CD8-positive, alpha-beta memory T cell (primary cell): ENCODE data around the gene ZMIZ1. TPM values are rescaled to one million over a fixed set of nuclear protein-coding genes. Genes with fewer than 3 reads are reported as not detected.

ENCODE experiments used
- CTCF ChIA-PET: fragments of 350-600 bp; sonication (Branson Sonifier 250); formaldehyde crosslinking; loops from one replicate; lab custom pipeline; 2021; ENCODE audit warnings: antibody characterized with exemption; lab: Charles Lee
- POLR2A ChIA-PET: fragments of 350-600 bp; sonication (Branson Sonifier 250); formaldehyde crosslinking; loops from one replicate; lab custom pipeline; 2021; ENCODE audit warnings: antibody characterized with exemption; lab: Charles Lee
- DNase-seq, 5 donors: peaks; one replicate each; pipeline versions ENCODE4 v3.0.0 to v3.0.0-alpha.2; 2020 to 2022; ENCODE audit warnings: mixed read lengths in 1 of 5
- H3K27ac ChIP-seq: one replicate; pipeline ENCODE4 v1.7.0; 2013; ENCODE audit warnings: low read depth, mild to moderate bottlenecking, low read length, moderate library complexity
- H3K27me3 ChIP-seq: 2 replicates; pipeline ENCODE4 v1.7.0; 2013; ENCODE audit warnings: low read length, mild to moderate bottlenecking; ENCODE audit not compliant: insufficient read depth, poor library complexity, severe bottlenecking
- H3K36me3 ChIP-seq: 2 replicates; pipeline ENCODE4 v1.7.0; 2013; ENCODE audit warnings: mild to moderate bottlenecking, low read length, moderate library complexity; ENCODE audit not compliant: insufficient read depth
- H3K4me1 ChIP-seq: 2 replicates; pipeline ENCODE4 v1.7.0; 2013; ENCODE audit warnings: mild to moderate bottlenecking, low read length, moderate library complexity; ENCODE audit not compliant: insufficient read depth
- H3K4me3 ChIP-seq: 2 replicates; pipeline ENCODE4 v1.7.0; 2013; ENCODE audit warnings: mild to moderate bottlenecking, low read length
- H3K9me3 ChIP-seq: 2 replicates; pipeline ENCODE4 v1.7.0; 2013; ENCODE audit warnings: mild to moderate bottlenecking, low read length
- H3K27ac Mint-ChIP-seq, 8 donors: one replicate each; pipeline ENCODE4 v1.8.0; 2020 to 2021; ENCODE audit warnings: mixed read lengths in 8 of 8, mild to moderate bottlenecking in 6 of 8, inconsistent platforms in 3 of 8, moderate library complexity in 3 of 8
- H3K27me3 Mint-ChIP-seq, 2 donors: one replicate each; pipeline ENCODE4 v1.8.0; 2020 to 2021; ENCODE audit warnings: mixed read lengths in 2 of 2, mild to moderate bottlenecking in 1 of 2, moderate library complexity in 1 of 2
- H3K36me3 Mint-ChIP-seq, 3 donors: one replicate each; pipeline ENCODE4 v1.8.0; 2020 to 2021; ENCODE audit warnings: mixed read lengths in 3 of 3, inconsistent platforms in 1 of 3, mild to moderate bottlenecking in 1 of 3
- H3K4me1 Mint-ChIP-seq, 3 donors: one replicate each; pipeline ENCODE4 v1.8.0; 2020 to 2021; ENCODE audit warnings: mixed read lengths in 3 of 3, inconsistent platforms in 1 of 3, mild to moderate bottlenecking in 1 of 3
- H3K4me3 Mint-ChIP-seq, 7 donors: one replicate each; pipeline ENCODE4 v1.8.0; 2020 to 2021; ENCODE audit warnings: mixed read lengths in 7 of 7, mild to moderate bottlenecking in 6 of 7, moderate library complexity in 4 of 7, inconsistent platforms in 2 of 7
- H3K9me3 Mint-ChIP-seq, 5 donors: one replicate each; pipeline ENCODE4 v1.8.0; 2020 to 2022; ENCODE audit warnings: mixed read lengths in 5 of 5, mild to moderate bottlenecking in 3 of 5, moderate library complexity in 2 of 5, inconsistent platforms in 1 of 5
- polyA plus RNA-seq: library from polyadenylated mRNA; unstranded; fragments of 300-500 nt; fragmentation: Illumina TruSeq; gene quantifications from one replicate; pipeline ENCODE4 v1.2.3, GENCODE V29; 2021
- total RNA-seq, 2 experiments: library from RNA; stranded (reverse); gene quantifications; one replicate each; pipeline ENCODE4 v1.2.3, GENCODE V29; 2021

Gene ZMIZ1
- total and polyA plus RNA-seq, 3 experiments from 2014 or later, result 8.0 to 36.3 (median 34.7) TPM

DNA sequence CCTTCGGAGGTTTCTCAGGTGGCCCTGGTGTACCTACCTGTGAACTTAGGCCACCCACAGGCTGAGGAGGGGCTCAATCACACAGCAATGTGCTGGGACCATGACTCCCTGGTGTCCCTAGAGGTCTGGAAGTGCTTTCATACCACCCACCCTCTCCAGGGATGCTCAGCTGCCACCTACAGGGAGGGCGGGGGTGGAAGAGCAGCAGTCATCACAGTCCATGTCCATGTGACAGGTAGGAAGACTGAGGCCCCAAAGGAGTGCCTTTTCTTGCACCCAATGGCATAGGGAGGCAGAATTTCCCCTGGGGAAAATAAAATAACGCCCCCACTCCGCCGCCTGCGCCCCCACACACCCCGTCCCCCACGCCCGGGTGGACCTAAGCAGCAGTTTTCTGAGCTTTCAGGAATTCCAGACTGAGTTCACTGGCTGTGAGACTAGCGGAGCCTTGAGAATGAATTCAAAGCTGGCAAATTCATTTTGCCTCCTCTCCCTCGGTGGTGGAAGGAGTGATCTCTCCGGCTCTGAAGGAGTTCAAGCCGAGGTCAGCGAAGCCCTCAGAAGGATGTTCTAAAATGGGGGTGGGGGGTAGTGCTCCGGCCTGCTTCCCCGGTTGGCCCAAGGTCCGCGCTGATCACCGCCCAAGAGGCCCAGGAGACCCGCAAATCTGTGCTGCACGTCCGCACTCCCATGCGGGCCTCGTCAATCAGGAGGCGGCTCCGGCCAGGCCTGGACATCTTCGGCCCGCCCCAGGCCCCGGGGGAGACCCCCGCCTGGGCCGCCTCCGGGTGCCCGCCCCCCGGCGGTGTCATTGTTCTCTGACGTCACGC, 2.1 kb upstream of the ZMIZ1 start:
- peak overlapping the region; percentile 71 to 92 (median 87) for H3K4me3 Mint-ChIP-seq
- DNase-seq, result peak in 1 of 5 donors; percentile 7
- peaks cover 0 to 7% (median 0%) of the 10 kb centered on the region in 3 donors for H3K36me3 Mint-ChIP-seq
- ChIA-PET POLR2A (interaction anchor here (1.9 kb wide), 1 partner anchor 93 kb away, joined by 10 read pairs; no protein-coding TSS in a partner anchor), CTCF (interaction anchor here (1.4 to 2.2 kb wide), 4 partner anchors 8 to 93 kb away, joined by 4 to 6 read pairs (median 5); no protein-coding TSS in a partner anchor)
- H3K9me3 ChIP-seq, result no peaks in the 10 kb centered on the region
- peak overlapping the region; percentile 43 for H3K4me3 ChIP-seq
- peaks cover 28% of the 10 kb centered on the region for H3K4me1 ChIP-seq
- H3K36me3 ChIP-seq, result no peaks in the 10 kb centered on the region
- peak overlapping the region in 7 of 8 donors; percentile 24 to 83 (median 76) for H3K27ac Mint-ChIP-seq
- no peak overlapping the region for H3K27ac ChIP-seq
- peaks cover 32 to 59% (median 51%) of the 10 kb centered on the region in 3 donors for H3K4me1 Mint-ChIP-seq
- H3K27me3 ChIP-seq, result no peaks in the 10 kb centered on the region
- peaks cover 0 to 2% (median 0%) of the 10 kb centered on the region in 5 donors for H3K9me3 Mint-ChIP-seq
- no peaks in the 10 kb centered on the region for H3K27me3 Mint-ChIP-seq

DNA sequence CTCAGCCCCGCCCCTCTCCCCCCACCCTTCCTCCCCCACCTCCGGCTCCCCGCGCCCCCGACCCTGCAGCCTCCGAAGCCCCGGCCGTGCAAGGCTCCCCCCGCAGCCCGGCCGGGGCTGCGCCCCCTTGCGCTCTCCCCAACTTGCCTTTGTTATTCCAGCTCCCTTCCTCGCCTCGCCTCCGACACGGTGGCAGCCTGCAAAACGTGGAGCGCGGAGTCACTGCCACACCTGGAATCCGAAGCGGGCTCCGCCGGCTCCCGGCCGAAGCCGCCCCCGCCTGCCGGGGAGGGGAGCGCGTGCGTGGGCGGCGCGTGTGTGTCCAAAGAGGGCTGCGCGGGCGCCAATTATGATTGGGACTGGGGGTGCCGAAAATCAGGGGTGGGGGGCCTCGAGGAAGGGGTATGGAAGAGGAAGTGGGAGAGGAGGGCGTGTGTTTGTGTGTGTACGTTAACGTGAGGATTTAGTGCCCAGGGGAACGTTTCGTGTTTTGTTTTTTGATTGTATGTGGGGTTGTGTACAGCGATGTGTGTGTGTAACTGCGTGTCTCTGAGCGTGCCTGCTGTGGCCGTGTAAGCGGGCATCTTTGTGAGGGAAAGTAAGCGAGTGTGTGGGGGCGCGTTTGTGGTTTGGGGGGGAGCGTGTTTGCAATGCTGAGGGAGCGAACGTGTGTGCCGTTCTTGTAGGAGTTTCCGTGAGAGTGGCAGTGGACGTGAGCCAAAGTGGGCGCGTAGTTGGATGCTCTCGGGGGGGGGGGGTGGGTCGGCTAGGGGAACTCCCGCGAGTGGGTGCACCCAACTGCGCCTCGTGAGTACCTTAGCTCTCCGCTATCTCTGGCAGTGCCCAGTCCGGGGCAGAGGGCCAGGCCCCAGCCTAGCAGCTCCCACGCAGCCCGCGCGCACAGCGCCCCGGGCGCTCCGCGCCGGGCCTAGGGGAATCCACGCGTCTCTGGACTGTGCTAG, 1.2 kb upstream of the ZMIZ1 start:
- Histone ChIP-seq H3K27ac (peak overlapping the region; percentile 74), H3K9me3 (no peaks in the 10 kb centered on the region), H3K4me3 (peak overlapping the region; percentile 89), H3K4me1 (peaks cover 28% of the 10 kb centered on the region), H3K36me3 (no peaks in the 10 kb centered on the region), H3K27me3 (no peaks in the 10 kb centered on the region)
- peak; percentile 73 to 88 (median 83) for DNase-seq
- peak overlapping the region; percentile 60 to 99 (median 90) for H3K27ac Mint-ChIP-seq
- H3K4me3 Mint-ChIP-seq, result peak overlapping the region; percentile 85 to 99 (median 89)
- H3K9me3 Mint-ChIP-seq, result peaks cover 0 to 2% (median 0%) of the 10 kb centered on the region in 5 donors
- peaks cover 0 to 7% (median 0%) of the 10 kb centered on the region in 3 donors for H3K36me3 Mint-ChIP-seq
- H3K4me1 Mint-ChIP-seq, result peaks cover 35 to 66% (median 58%) of the 10 kb centered on the region in 3 donors
- no peaks in the 10 kb centered on the region for H3K27me3 Mint-ChIP-seq
- CTCF ChIA-PET, result interaction anchor here (1.4 to 2.2 kb wide), 4 partner anchors 8 to 94 kb away, joined by 4 to 6 read pairs (median 5); no protein-coding TSS in a partner anchor
- POLR2A ChIA-PET, result interaction anchor here (0.5 to 1.9 kb wide), 2 partner anchors 11 to 94 kb away, joined by 5 to 10 read pairs; no protein-coding TSS in a partner anchor

DNA sequence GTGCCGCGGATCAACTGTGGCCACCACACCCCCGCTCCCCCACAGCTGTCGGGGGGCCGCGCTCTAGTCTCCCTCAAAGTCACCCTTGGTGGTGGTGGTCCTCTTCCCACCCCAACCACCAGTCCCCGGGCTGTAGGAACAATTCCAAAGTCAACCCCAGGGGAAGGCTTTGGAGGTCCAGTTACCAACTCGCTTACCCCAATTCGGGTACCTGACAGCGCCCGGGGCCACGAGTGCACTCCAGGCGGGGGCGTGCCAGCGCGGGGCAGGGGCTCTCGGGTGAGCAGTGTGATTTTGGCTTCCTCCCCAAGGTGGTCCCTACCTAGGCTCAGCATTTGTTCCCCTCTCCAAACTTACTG, 584 bp upstream of the ZMIZ1 start:
- peaks cover 23% of the 10 kb centered on the region for H3K4me1 ChIP-seq
- ChIA-PET POLR2A (interaction anchor here (0.5 to 1.9 kb wide), 2 partner anchors 10 to 95 kb away, joined by 5 to 10 read pairs; no protein-coding TSS in a partner anchor), CTCF (interaction anchor here (1.4 to 2.2 kb wide), 4 partner anchors 9 to 95 kb away, joined by 4 to 6 read pairs (median 5); no protein-coding TSS in a partner anchor)
- Mint-ChIP-seq H3K27ac (peak overlapping the region in 6 of 8 donors; percentile 43 to 97 (median 79)), H3K27me3 (peaks cover 0 to 5% of the 10 kb centered on the region in 2 donors), H3K9me3 (peaks cover 0 to 2% (median 0%) of the 10 kb centered on the region in 5 donors), H3K4me1 (peaks cover 36 to 65% (median 51%) of the 10 kb centered on the region in 3 donors), H3K36me3 (peaks cover 0 to 7% (median 0%) of the 10 kb centered on the region in 3 donors), H3K4me3 (peak overlapping the region; percentile 85 to 99 (median 89))
- H3K27me3 ChIP-seq, result no peaks in the 10 kb centered on the region
- no peaks in the 10 kb centered on the region for H3K36me3 ChIP-seq
- peak in 4 of 5 donors; percentile 8 to 55 (median 34) for DNase-seq
- H3K4me3 ChIP-seq, result peak overlapping the region; percentile 66
- H3K27ac ChIP-seq, result peak overlapping the region; percentile 74
- no peaks in the 10 kb centered on the region for H3K9me3 ChIP-seq

DNA sequence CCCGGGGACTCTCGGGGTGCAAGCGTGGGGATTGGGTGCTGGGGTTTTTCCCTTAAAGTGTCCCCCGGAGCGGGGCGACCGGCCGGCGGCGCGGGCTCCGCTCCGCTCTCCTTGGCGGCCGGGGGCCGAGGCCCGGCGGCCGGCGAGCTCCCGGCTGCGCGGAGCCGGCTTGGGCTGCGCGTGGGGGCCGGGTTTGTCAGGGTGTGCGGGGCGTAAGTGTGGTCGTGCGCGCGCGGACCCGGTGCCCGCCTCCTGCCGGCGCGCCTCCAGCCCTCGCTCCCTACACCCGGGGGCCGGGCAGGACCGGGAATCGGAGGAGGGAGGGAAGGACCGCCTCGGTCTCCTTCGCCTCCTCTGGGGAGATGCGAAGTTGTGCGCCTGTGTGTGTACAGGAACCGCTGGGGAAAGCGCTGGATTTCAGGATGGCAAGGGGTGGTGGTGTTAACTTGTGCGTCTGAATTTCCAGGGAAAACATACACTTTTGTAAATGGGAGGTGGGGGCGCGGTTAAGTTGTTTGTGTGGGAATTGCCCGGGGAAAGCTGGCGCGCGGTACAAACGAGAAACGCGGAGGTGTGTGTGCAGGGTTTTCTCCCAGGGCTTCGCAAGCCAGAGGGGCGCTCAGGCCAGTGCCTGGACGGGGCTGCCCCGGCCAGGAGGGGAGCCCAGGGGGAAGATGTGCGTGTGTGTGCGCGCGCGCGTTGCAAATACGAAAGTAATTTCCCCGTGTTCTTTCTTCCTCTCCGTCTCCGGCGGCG, 737 bp downstream of the ZMIZ1 start:
- Histone ChIP-seq H3K4me1 (peaks cover 15% of the 10 kb centered on the region), H3K4me3 (peak overlapping the region; percentile 90), H3K36me3 (no peaks in the 10 kb centered on the region), H3K27me3 (no peaks in the 10 kb centered on the region), H3K9me3 (no peaks in the 10 kb centered on the region), H3K27ac (peak overlapping the region; percentile 74)
- ChIA-PET CTCF (interaction anchor here (0.9 to 1.4 kb wide), 3 partner anchors 42 to 287 kb away, joined by 3 read pairs; no protein-coding TSS in a partner anchor), POLR2A (interaction anchor here (0.5 to 1.6 kb wide), 2 partner anchors 95 to 1039 kb away, joined by 6 to 9 read pairs; no protein-coding TSS in a partner anchor)
- Mint-ChIP-seq H3K4me3 (peak overlapping the region; percentile 94 to 99 (median 96)), H3K36me3 (peaks cover 0 to 7% (median 0%) of the 10 kb centered on the region in 3 donors), H3K27me3 (peaks cover 0 to 6% of the 10 kb centered on the region in 2 donors), H3K9me3 (peaks cover 0 to 2% (median 0%) of the 10 kb centered on the region in 5 donors), H3K27ac (peak overlapping the region; percentile 67 to 95 (median 90)), H3K4me1 (peaks cover 24 to 59% (median 38%) of the 10 kb centered on the region in 3 donors)
- peak; percentile 14 to 60 (median 43) for DNase-seq

DNA sequence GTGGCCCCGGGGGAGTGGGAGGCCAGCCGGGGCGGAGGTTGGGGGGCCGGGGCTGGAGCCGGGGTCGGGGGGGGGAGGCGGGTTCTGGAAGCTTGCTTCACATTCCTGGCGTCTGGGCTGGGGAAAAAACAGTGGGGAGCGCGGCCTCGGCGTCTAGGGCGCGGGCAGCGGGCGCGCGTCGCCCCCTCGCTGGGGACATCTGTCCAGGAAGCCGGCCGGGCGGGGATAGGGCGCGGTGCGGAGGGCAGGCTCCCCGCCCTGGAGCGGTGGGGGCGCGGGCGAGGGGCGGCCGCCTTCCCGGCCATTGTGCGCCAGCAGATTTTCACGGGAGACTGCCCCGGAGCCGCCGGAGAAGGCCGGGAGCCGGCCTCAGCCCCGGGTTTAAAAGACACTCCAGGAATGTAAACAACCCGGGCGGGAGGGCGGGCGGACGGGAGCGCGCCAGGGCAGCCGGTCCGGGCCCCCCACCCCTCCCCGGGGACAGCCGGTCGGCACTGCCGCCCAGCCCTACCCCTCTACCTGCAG, 1.4 kb downstream of the ZMIZ1 start:
- POLR2A ChIA-PET, result interaction anchor here (1.2 to 1.6 kb wide), 2 partner anchors 42 to 96 kb away, joined by 3 to 9 read pairs; no protein-coding TSS in a partner anchor
- no peak overlapping the region for H3K27ac ChIP-seq
- H3K27me3 Mint-ChIP-seq, result peaks cover 0 to 6% of the 10 kb centered on the region in 2 donors

DNA sequence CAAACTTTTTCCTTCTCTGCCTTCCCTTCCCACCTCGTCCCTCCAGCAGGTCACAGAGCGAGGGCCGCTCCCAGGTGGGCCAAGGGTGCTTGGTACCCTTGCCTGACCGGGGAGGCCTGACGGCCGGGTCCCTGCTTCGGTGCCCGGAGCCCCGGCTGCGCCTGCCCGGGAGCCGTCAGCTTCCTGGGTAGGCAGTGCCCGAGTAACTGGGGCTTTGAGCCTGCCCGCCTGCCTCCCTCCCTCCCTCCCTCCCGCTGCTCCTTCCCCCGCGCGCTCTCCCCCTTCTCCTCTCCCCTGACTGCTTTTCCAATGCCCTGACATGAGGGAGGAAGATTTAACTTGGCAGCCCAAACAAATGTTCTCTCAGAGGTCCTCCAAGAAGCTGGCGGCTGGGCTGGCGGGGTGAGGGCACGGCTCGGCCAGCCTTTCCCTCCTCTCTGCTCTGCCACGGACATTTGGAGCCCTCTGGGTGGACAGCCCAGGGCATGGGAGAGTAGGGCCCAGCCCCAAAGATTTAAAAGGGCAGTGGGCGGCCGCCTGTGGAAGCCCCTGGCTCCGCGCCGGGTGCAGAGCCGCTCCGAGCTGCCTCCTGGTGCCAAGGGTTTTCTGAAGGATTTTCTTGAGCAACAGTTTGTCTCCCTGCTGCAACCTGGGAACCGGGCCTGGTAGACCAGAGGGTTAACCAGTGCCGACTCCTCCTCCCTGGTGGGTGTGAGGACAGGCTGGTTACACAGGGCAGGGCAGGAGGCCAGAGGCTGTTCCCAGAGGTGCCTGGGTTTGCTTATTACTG, 2.0 kb downstream of the ZMIZ1 start:
- peak overlapping the region in 3 of 8 donors; percentile 24 to 84 (median 33) for H3K27ac Mint-ChIP-seq
- peaks cover 0 to 7% (median 0%) of the 10 kb centered on the region in 3 donors for H3K36me3 Mint-ChIP-seq
- DNase-seq, result peak in 1 of 5 donors; percentile 11
- H3K36me3 ChIP-seq, result no peaks in the 10 kb centered on the region
- H3K4me3 Mint-ChIP-seq, result peak overlapping the region; percentile 73 to 99 (median 89)
- ChIA-PET CTCF (no interaction called here), POLR2A (interaction anchor here (1.2 kb wide), 1 partner anchor 43 kb away, joined by 3 read pairs; no protein-coding TSS in a partner anchor)
- H3K4me1 ChIP-seq, result peaks cover 11% of the 10 kb centered on the region
- H3K9me3 Mint-ChIP-seq, result peaks cover 0 to 2% (median 0%) of the 10 kb centered on the region in 5 donors
- peaks cover 16 to 57% (median 25%) of the 10 kb centered on the region in 3 donors for H3K4me1 Mint-ChIP-seq
- no peaks in the 10 kb centered on the region for H3K9me3 ChIP-seq
- peak overlapping the region; percentile 22 for H3K4me3 ChIP-seq
- H3K27me3 ChIP-seq, result no peaks in the 10 kb centered on the region
- peak overlapping the region; percentile 14 for H3K27ac ChIP-seq
- peaks cover 0 to 6% of the 10 kb centered on the region in 2 donors for H3K27me3 Mint-ChIP-seq

More for the DNA sequence above, 1.4 kb downstream of the ZMIZ1 start:
- peak overlapping the region; percentile 94 to 99 (median 96) for H3K4me3 Mint-ChIP-seq
- peak overlapping the region; percentile 67 to 95 (median 90) for H3K27ac Mint-ChIP-seq
- DNase-seq, result peak in 1 of 5 donors; percentile 4
- Histone ChIP-seq H3K9me3 (no peaks in the 10 kb centered on the region), H3K4me3 (peak overlapping the region; percentile 22), H3K4me1 (peaks cover 11% of the 10 kb centered on the region), H3K27me3 (no peaks in the 10 kb centered on the region), H3K36me3 (no peaks in the 10 kb centered on the region)
- peaks cover 0 to 2% (median 0%) of the 10 kb centered on the region in 5 donors for H3K9me3 Mint-ChIP-seq
- H3K4me1 Mint-ChIP-seq, result peaks cover 21 to 57% (median 32%) of the 10 kb centered on the region in 3 donors
- CTCF ChIA-PET, result interaction anchor here (0.9 to 1.4 kb wide), 3 partner anchors 42 to 288 kb away, joined by 3 read pairs; no protein-coding TSS in a partner anchor
- peaks cover 0 to 7% (median 0%) of the 10 kb centered on the region in 3 donors for H3K36me3 Mint-ChIP-seq
